Muscle layer of duodenum (tissue), 2 donors: ENCODE measurements around the gene ARRDC5.
"Not testable (repeated sequence)": the region's sequence is repeated elsewhere in the genome, so short reads cannot be mapped to it uniquely, and the experiment has no call there.

ENCODE experiments used
- H3K27ac ChIP-seq: one replicate; pipeline ENCODE4 v1.7.0; 2013; ENCODE audit warnings: mild to moderate bottlenecking, low read length
- H3K27me3 ChIP-seq: one replicate; pipeline ENCODE4 v1.7.0; 2013; ENCODE audit warnings: low read depth, mild to moderate bottlenecking, control low read depth, low read length
- H3K36me3 ChIP-seq, 2 donors: one replicate each; pipeline ENCODE4 v1.7.0; 2013; ENCODE audit warnings: low read length in 2 of 2, control low read depth in 1 of 2, mild to moderate bottlenecking in 1 of 2; ENCODE audit not compliant: insufficient read depth in 2 of 2, control insufficient read depth in 1 of 2
- H3K4me1 ChIP-seq, 2 donors: one replicate each; pipeline ENCODE4 v1.7.0; 2013; ENCODE audit warnings: low read length in 2 of 2, mild to moderate bottlenecking in 2 of 2, control low read depth in 1 of 2, moderate library complexity in 1 of 2; ENCODE audit not compliant: insufficient read depth in 2 of 2, control insufficient read depth in 1 of 2
- H3K4me3 ChIP-seq, 2 donors: one replicate each; pipeline ENCODE4 v1.7.0; 2013; ENCODE audit warnings: low read length in 2 of 2, low read depth in 1 of 2, mild to moderate bottlenecking in 1 of 2
- H3K9me3 ChIP-seq, 2 donors: one replicate each; pipeline ENCODE4 v1.7.0; 2013; ENCODE audit warnings: low read length in 2 of 2, control low read depth in 1 of 2, mild to moderate bottlenecking in 1 of 2; ENCODE audit not compliant: control insufficient read depth in 1 of 2
- donor health status: healthy.

The ARRDC5 gene

GRCh38 chr19:4902796-4903195 lies at the start of gene ARRDC5:
TSS of gene ARRDC5 (minus strand) at chr19:4902896. CDS start at chr19:4902825, 71 bp downstream.
- no peaks in the 10 kb centered on the region for H3K9me3 ChIP-seq
- no peaks in the 10 kb centered on the region for H3K27me3 ChIP-seq
- H3K4me1 ChIP-seq, result no peaks in the 10 kb centered on the region
- no peaks in the 10 kb centered on the region for H3K36me3 ChIP-seq
- no peak within 1 kb of the TSS for H3K4me3 ChIP-seq
- no peak within 1 kb of the TSS for H3K27ac ChIP-seq

GRCh38 chr19:4951656-4952055 lies 49.0 kb upstream of the ARRDC5 start:
- no peaks in the 10 kb centered on the region for H3K27me3 ChIP-seq
- H3K4me1 ChIP-seq, result no peaks in the 10 kb centered on the region
- no peaks in the 10 kb centered on the region for H3K9me3 ChIP-seq
- no peaks in the 10 kb centered on the region for H3K36me3 ChIP-seq
- H3K27ac ChIP-seq, result no peak overlapping the region
- no peak overlapping the region for H3K4me3 ChIP-seq

GRCh38 chr19:4950650-4951049 lies 48.0 kb upstream of the ARRDC5 start:
- H3K36me3 ChIP-seq, H3K4me1 ChIP-seq, H3K27me3 ChIP-seq, H3K4me3 ChIP-seq, H3K27ac ChIP-seq, H3K9me3 ChIP-seq: not testable (repeated sequence)

GRCh38 chr19:4941638-4942169 lies 39.0 kb upstream of the ARRDC5 start:
- not testable (repeated sequence) for H3K4me1 ChIP-seq, H3K27ac ChIP-seq, H3K27me3 ChIP-seq, H3K9me3 ChIP-seq, H3K4me3 ChIP-seq, H3K36me3 ChIP-seq

- Histone ChIP-seq H3K27me3 (no peaks in the 10 kb centered on the region), H3K27ac (no peak overlapping the region), H3K4me3 (no peak overlapping the region), H3K4me1 (no peaks in the 10 kb centered on the region), H3K36me3 (no peaks in the 10 kb centered on the region), H3K9me3 (no peaks in the 10 kb centered on the region)
These were observed 36.8 kb upstream of the ARRDC5 start for GRCh38 chr19:4939466-4939865.

- not testable (repeated sequence) for H3K4me1 ChIP-seq, H3K27me3 ChIP-seq, H3K27ac ChIP-seq, H3K4me3 ChIP-seq, H3K36me3 ChIP-seq, H3K9me3 ChIP-seq
These were observed 35.8 kb upstream of the ARRDC5 start for GRCh38 chr19:4938461-4938860.

GRCh38 chr19:4937060-4937459 lies 34.4 kb upstream of the ARRDC5 start:
- H3K27me3 ChIP-seq, result no peaks in the 10 kb centered on the region
- H3K4me1 ChIP-seq, result no peaks in the 10 kb centered on the region
- H3K36me3 ChIP-seq, result no peaks in the 10 kb centered on the region
- no peak overlapping the region for H3K4me3 ChIP-seq
- H3K9me3 ChIP-seq, result no peaks in the 10 kb centered on the region
- H3K27ac ChIP-seq, result no peak overlapping the region

GRCh38 chr19:4935444-4935843 lies 32.7 kb upstream of the ARRDC5 start:
- no peaks in the 10 kb centered on the region for H3K36me3 ChIP-seq
- no peaks in the 10 kb centered on the region for H3K4me1 ChIP-seq
- H3K27ac ChIP-seq, result no peak overlapping the region

GRCh38 chr19:4933528-4933927 lies 30.8 kb upstream of the ARRDC5 start:
- H3K27ac ChIP-seq, result no peak overlapping the region
- H3K9me3 ChIP-seq, result no peaks in the 10 kb centered on the region
- H3K4me3 ChIP-seq, result no peak overlapping the region
- H3K27me3 ChIP-seq, result no peaks in the 10 kb centered on the region
- no peaks in the 10 kb centered on the region for H3K4me1 ChIP-seq
- H3K36me3 ChIP-seq, result no peaks in the 10 kb centered on the region

More at GRCh38 chr19:4935444-4935843, 32.7 kb upstream of the ARRDC5 start:
- no peaks in the 10 kb centered on the region for H3K9me3 ChIP-seq
- no peaks in the 10 kb centered on the region for H3K27me3 ChIP-seq
- H3K4me3 ChIP-seq, result no peak overlapping the region

GRCh38 chr19:4932711-4933110 lies 30.0 kb upstream of the ARRDC5 start:
- H3K4me1 ChIP-seq, result no peaks in the 10 kb centered on the region
- H3K27ac ChIP-seq, result no peak overlapping the region
- H3K27me3 ChIP-seq, result no peaks in the 10 kb centered on the region
- H3K36me3 ChIP-seq, result no peaks in the 10 kb centered on the region
- H3K9me3 ChIP-seq, result no peaks in the 10 kb centered on the region
- H3K4me3 ChIP-seq, result no peak overlapping the region

GRCh38 chr19:4930664-4931063 lies 28.0 kb upstream of the ARRDC5 start:
- H3K27ac ChIP-seq, result no peak overlapping the region
- H3K9me3 ChIP-seq, result no peaks in the 10 kb centered on the region
- no peaks in the 10 kb centered on the region for H3K36me3 ChIP-seq
- no peak overlapping the region for H3K4me3 ChIP-seq
- no peaks in the 10 kb centered on the region for H3K27me3 ChIP-seq
- H3K4me1 ChIP-seq, result no peaks in the 10 kb centered on the region

- no peaks in the 10 kb centered on the region for H3K27me3 ChIP-seq
- H3K4me1 ChIP-seq, result no peaks in the 10 kb centered on the region
- H3K4me3 ChIP-seq, result no peak overlapping the region
- H3K27ac ChIP-seq, result no peak overlapping the region
- H3K36me3 ChIP-seq, result no peaks in the 10 kb centered on the region
- no peaks in the 10 kb centered on the region for H3K9me3 ChIP-seq
These were observed 26.5 kb upstream of the ARRDC5 start for GRCh38 chr19:4929186-4929585.
